Right forelimb (tissue), 1 donor: ENCODE measurements around the gene KRTAP26-1.

Source experiments
- DNase-seq: peaks from one replicate; pipeline ENCODE4 v3.0.0-alpha.2; 2018

KRTAP26-1 gene

DNA sequence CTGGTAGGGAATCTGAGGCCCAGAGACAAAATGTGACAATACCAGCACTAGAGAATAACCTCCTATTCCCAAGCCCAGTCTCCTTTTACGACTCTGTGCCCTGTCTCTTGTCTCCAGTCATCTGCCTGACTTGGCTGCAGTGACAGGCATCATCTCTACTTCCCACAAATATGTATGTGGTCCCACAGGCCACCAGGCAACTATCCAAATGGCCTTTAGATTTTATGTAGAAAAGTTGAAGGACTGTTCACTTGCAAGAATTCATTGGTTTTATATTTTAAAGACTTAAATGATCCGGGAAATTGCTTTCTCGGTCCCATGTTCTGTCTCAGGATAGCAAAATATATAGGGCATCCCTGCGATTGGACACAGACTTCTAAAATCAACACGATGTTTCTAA, 49.0 kb downstream of the KRTAP26-1 start:
- no peak for DNase-seq

DNA sequence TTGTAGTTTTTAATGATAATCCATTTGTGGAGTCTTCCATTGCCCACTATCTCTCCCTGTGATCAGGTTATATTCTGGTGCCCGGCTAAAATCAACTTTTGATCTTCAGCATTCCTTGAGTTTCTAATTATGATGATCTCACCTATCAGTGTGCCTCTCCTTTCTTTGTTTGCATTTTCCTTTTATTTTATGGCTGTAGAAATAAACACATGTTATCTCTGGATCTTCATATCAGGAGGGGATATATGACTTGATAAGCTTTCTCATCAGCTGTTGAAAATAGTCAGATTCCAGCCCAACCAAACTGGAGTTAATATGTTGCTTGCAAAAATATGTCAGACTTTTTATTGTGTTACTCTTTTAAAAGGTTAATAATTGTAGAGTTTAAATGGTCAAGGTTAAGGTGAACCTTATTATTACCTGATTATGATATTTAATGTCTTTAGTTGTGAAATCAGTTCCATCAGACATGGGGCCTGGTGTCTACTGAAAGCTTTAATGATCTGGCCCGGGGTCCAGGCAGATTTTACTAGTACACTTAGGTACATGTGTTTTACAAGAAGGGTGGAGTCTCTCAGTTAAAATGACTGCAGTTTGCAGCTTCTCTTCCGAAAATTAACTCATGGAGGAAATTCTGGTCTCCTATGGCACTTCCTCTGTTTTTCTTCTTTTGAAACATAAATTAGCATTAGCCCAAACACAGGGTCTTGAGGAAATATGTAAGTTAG, 50.1 kb downstream of the KRTAP26-1 start:
- DNase-seq: no peak
